ENCODE data around the gene RASL11B. TPM values are rescaled to one million over a fixed set of nuclear protein-coding genes. Genes with fewer than 3 reads are reported as not detected.

RASL11B gene
- total and polyA plus RNA-seq, 10 of the 15 experiments (the other 5 are each of a cell fraction or from before 2014, with no cell fraction given) = 0.06 to 0.45 (median 0.08) TPM; not detected in 5

GRCh38 chr4:52824603-52825459 lies 37.3 kb upstream of the RASL11B start:
- CTCF ChIA-PET = no interaction called here
- H2AFZ ChIP-seq (ENCODE audit: control insufficient read depth, low read depth, low read length) = no peak overlapping the region
- H3K27me3 ChIP-seq (replicated peaks in 1 of 2; ENCODE audit: control insufficient read depth in 2 of 2, insufficient read depth in 2 of 2, low read length in 1 of 2) = no peaks in the 10 kb centered on the region
- 20% methylated on average over 12 of the region's 12 CpGs for WGBS (ENCODE audit: insufficient coverage, insufficient replicate concordance, low lambda C conversion rate, missing lambda C conversion rate)
- in situ Hi-C loops (cut with MboI) (no loop called here), intact Hi-C loops (cut with micrococcal nuclease; ENCODE audit: unreplicated experiment) (no loop called here)
- TF ChIP-seq NRF1 (conservative IDR thresholded peaks at IDR 0.05; ENCODE audit: low read depth, low read length) (no peak), ZNF622 (IDR thresholded peaks at IDR 0.05) (no peak), NKRF (conservative IDR thresholded peaks at IDR 0.05) (no peak), MAX (IDR thresholded peaks at IDR 0.05; ENCODE audit: low read depth, low read length) (no peak), RB1 (IDR thresholded peaks at IDR 0.05; ENCODE audit: borderline replicate concordance) (no peak), MXI1 (IDR thresholded peaks at IDR 0.05; ENCODE audit: low read depth, low read length) (no peak), HSF1 (IDR thresholded peaks at IDR 0.05; ENCODE audit: low read depth, low read length) (no peak), NFYA (IDR thresholded peaks at IDR 0.05; ENCODE audit: borderline replicate concordance, low read depth, low read length) (no peak)
- RAD21 ChIA-PET (ENCODE audit: unreplicated experiment) = no interaction called here
- no peaks in the 10 kb centered on the region for H3K36me3 ChIP-seq (ENCODE audit: control insufficient read depth in 2 of 2, insufficient read depth in 2 of 2, low read length in 1 of 2)
- H3K9ac ChIP-seq (ENCODE audit: control insufficient read depth, insufficient read depth, low read length) = no peak overlapping the region
- H3K4me1 ChIP-seq (ENCODE audit: control insufficient read depth, insufficient read depth, low read length) = no peaks in the 10 kb centered on the region
- FAIRE-seq (no peak), ATAC-seq (no peak), DNase-seq (ENCODE audit: low read depth, low spot score) (no peak)
- H3K9me3 ChIP-seq (replicated peaks; ENCODE audit: control insufficient read depth, insufficient read depth, low read length) = no peaks in the 10 kb centered on the region
- no peak overlapping the region for H3K4me3 ChIP-seq
- no peak overlapping the region for H3K4me2 ChIP-seq (ENCODE audit: control insufficient read depth, insufficient read depth)
- POLR2A ChIA-PET = no interaction called here
- no peaks in the 10 kb centered on the region for H3K79me2 ChIP-seq (ENCODE audit: control insufficient read depth, insufficient read depth, low read length)
- no peak overlapping the region for H3K27ac ChIP-seq (ENCODE audit: control insufficient read depth, insufficient read depth)
- BruUV-seq (replicated peaks) = no TSS peak
- SMC1A ChIA-PET (ENCODE audit: uncharacterized antibody, unreplicated experiment) = interaction anchor here (1.4 kb wide), 1 partner anchor 18 kb away, joined by 3 read pairs; no protein-coding TSS in a partner anchor
- H4K20me1 ChIP-seq (ENCODE audit: control insufficient read depth, insufficient read depth) = no peaks in the 10 kb centered on the region
